ENCODE measurements around the gene ANGEL1. TPM values are rescaled to one million over a fixed set of nuclear protein-coding genes. Genes with fewer than 3 reads are reported as not detected.

The ANGEL1 gene
- total and polyA plus RNA-seq, 2 donors from 2014 or later, result 6.3 to 21.5 TPM

DNA sequence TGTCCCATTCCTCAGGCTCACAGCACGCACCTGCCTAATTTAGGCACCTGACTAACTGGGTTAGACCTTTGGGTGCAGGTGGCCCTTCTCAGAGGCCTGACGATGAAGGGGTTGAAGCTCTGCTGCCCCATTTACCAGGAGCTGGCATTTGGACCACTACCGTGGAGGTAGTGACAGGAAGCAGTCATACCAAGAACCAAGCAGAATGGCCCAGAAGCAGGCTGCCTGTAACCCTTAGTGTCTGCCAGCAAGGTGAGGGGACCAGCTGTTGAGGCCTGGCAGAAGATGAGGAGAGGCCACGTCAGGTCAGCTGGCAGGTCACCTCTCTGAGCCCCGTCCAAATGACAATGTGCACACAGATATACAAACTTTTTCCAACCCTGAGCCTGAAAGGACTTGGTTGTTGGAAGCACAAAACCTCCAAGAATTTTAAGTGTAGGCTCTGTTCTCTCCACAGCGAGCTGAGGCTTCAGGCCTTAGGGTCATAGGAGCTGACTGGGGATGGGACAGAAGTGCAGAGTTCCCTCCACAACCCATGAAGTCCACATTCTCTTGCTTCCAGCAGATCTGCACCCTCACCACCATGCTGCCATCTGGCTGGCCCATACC lies 28.3 kb downstream of the ANGEL1 start:
- no peak overlapping the region for H3K27ac ChIP-seq (ENCODE audit: low read depth in 2 of 2, low read length in 2 of 2)
- H3K27me3 ChIP-seq (ENCODE audit: control insufficient read depth, insufficient read depth, low read length), result no peaks in the 10 kb centered on the region
- H3K4me3 ChIP-seq (ENCODE audit: low read length in 3 of 3), result no peak overlapping the region
- DNase-seq, result no peak
- intact Hi-C loops (cut with DNase I), result no loop called here
- no peak overlapping the region for H3K9ac ChIP-seq (ENCODE audit: low read length in 3 of 3)
- H3K36me3 ChIP-seq (ENCODE audit: control insufficient read depth in 2 of 3, insufficient read depth in 3 of 3, low read length in 3 of 3), result peaks cover 2 to 23% (median 20%) of the 10 kb centered on the region in 3 donors
- peaks cover 0 to 9% (median 0%) of the 10 kb centered on the region in 3 donors for H3K4me1 ChIP-seq (ENCODE audit: control insufficient read depth in 2 of 3, insufficient read depth in 2 of 3, low read depth in 1 of 3, low read length in 3 of 3)
- H3K9me3 ChIP-seq (ENCODE audit: control insufficient read depth in 2 of 3, insufficient read depth in 1 of 3, low read length in 3 of 3), result no peaks in the 10 kb centered on the region
- no peak for FAIRE-seq
- TF ChIP-seq, protein P1, sequence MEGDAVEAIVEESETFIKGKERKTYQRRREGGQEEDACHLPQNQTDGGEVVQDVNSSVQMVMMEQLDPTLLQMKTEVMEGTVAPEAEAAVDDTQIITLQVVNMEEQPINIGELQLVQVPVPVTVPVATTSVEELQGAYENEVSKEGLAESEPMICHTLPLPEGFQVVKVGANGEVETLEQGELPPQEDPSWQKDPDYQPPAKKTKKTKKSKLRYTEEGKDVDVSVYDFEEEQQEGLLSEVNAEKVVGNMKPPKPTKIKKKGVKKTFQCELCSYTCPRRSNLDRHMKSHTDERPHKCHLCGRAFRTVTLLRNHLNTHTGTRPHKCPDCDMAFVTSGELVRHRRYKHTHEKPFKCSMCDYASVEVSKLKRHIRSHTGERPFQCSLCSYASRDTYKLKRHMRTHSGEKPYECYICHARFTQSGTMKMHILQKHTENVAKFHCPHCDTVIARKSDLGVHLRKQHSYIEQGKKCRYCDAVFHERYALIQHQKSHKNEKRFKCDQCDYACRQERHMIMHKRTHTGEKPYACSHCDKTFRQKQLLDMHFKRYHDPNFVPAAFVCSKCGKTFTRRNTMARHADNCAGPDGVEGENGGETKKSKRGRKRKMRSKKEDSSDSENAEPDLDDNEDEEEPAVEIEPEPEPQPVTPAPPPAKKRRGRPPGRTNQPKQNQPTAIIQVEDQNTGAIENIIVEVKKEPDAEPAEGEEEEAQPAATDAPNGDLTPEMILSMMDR (IDR thresholded peaks at IDR 0.05; ENCODE audit: borderline replicate concordance, extremely low read depth, insufficient read depth), result no peak

DNA sequence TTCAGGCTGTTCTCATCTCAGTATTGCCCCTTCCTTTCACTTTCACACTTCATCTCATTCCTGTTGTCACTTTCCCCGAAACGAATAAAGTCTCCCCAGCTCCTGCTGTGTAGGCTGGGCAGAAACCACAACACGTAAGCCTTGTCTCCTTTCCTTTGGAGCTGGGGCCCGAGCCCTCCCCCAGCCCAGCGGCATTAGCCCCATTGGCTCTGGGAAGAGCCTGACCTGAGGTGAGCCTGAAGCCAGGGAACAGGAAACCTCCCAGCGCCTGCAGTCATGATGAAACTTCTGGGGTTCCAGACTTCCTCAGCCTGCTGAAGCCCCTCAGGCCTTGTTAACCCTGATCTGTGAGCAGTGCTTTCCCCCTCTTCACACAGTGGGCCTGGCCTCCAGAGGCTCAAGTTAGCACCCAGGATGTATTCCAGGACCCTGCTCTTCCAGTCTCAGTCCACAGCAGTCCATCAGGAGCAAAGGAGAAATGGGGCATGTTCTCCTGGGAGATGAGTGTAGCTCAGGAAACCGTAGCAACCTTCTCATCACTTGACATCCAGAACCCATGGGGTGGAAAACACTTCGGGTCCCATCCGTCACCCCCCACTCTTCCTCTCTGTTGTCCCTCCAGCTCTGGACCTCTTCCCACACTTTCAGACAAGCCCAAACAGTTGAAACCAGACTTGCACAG lies 29.7 kb downstream of the ANGEL1 start:
- no peak for DNase-seq
- no peak overlapping the region for H3K4me3 ChIP-seq (ENCODE audit: low read length in 3 of 3)
- peaks cover 0 to 9% (median 0%) of the 10 kb centered on the region in 3 donors for H3K4me1 ChIP-seq (ENCODE audit: control insufficient read depth in 2 of 3, insufficient read depth in 2 of 3, low read depth in 1 of 3, low read length in 3 of 3)
- H3K27me3 ChIP-seq (ENCODE audit: control insufficient read depth, insufficient read depth, low read length), result no peaks in the 10 kb centered on the region
- H3K9me3 ChIP-seq (ENCODE audit: control insufficient read depth in 2 of 3, insufficient read depth in 1 of 3, low read length in 3 of 3), result no peaks in the 10 kb centered on the region
- no peak overlapping the region for H3K9ac ChIP-seq (ENCODE audit: low read length in 3 of 3)
- H3K36me3 ChIP-seq (ENCODE audit: control insufficient read depth in 2 of 3, insufficient read depth in 3 of 3, low read length in 3 of 3), result peaks cover 2 to 12% (median 11%) of the 10 kb centered on the region in 3 donors
- FAIRE-seq, result no peak
- TF ChIP-seq, protein P1 (IDR thresholded peaks at IDR 0.05; ENCODE audit: borderline replicate concordance, extremely low read depth, insufficient read depth), result no peak
- intact Hi-C loops (cut with DNase I), result no loop called here
- H3K27ac ChIP-seq (ENCODE audit: low read depth in 2 of 2, low read length in 2 of 2), result peak overlapping the region in 1 of 2 donors; percentile 24

DNA sequence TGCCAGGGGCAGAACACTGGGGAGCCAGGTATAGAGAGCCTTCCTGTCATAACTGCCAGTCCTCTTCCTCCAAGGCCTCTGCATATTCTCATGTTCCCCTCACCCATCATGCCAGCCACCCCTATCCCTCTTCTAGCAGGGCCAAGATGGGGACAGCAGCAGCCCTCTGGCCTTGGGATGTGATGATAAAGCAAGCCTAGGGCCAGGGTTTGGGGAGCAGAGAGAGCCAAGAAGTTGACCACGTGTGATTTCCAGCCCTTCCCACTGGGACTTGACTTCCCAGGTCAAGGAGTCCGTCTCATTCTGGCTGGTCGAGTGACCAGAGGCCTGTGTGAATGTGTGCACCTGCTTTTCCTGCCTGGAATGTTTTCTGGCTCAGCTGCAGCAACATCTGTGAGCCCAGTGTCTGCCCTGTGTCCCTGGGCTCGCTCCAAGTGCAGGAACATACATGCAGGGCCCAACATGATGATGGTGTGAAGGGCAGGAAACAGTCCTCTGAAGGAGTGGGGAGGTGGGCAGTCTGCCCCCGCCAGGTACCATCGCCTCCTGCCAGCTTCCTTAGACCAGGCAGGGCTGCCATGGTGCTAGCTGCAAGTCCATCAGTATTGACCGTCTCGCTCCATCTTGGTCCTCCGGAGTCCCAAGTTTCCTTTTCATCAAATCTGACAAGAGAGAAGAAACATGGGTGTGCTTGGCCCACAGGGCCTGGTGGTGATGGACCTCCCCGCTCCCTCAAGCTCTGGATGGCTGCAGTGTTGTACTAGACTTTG lies 30.4 kb downstream of the ANGEL1 start:
- Histone ChIP-seq H3K9me3 (ENCODE audit: control insufficient read depth in 2 of 3, insufficient read depth in 1 of 3, low read length in 3 of 3) (no peaks in the 10 kb centered on the region), H3K36me3 (ENCODE audit: control insufficient read depth in 2 of 3, insufficient read depth in 3 of 3, low read length in 3 of 3) (peaks cover 0 to 9% (median 7%) of the 10 kb centered on the region in 3 donors), H3K9ac (ENCODE audit: low read length in 3 of 3) (no peak overlapping the region), H3K4me1 (ENCODE audit: control insufficient read depth in 2 of 3, insufficient read depth in 2 of 3, low read depth in 1 of 3, low read length in 3 of 3) (peaks cover 0 to 9% (median 0%) of the 10 kb centered on the region in 3 donors), H3K4me3 (ENCODE audit: low read length in 3 of 3) (no peak overlapping the region), H3K27ac (ENCODE audit: low read depth in 2 of 2, low read length in 2 of 2) (no peak overlapping the region), H3K27me3 (ENCODE audit: control insufficient read depth, insufficient read depth, low read length) (no peaks in the 10 kb centered on the region)
- FAIRE-seq (no peak), DNase-seq (no peak)
- intact Hi-C loops (cut with DNase I), result no loop called here
- TF ChIP-seq, protein P1 (IDR thresholded peaks at IDR 0.05; ENCODE audit: borderline replicate concordance, extremely low read depth, insufficient read depth), result no peak
